Muscle of leg (tissue), 11 donors: ENCODE measurements around the gene TTLL5. TPM values are rescaled to one million over a fixed set of nuclear protein-coding genes. Genes with fewer than 3 reads are reported as not detected.
A peak's percentile ranks its signal among the peaks of the same experiment; 100 is the strongest.

Experiments
- DNase-seq: peaks from one replicate; pipeline ENCODE4 v3.0.0; 2013
- H3K27ac ChIP-seq: one replicate; pipeline ENCODE4 v1.5.1; 2013; ENCODE audit warnings: mild to moderate bottlenecking, low read length, control low read depth
- H3K27me3 ChIP-seq: one replicate; pipeline ENCODE4 v1.6.1; 2013; ENCODE audit warnings: low read length; ENCODE audit not compliant: control insufficient read depth, insufficient read depth
- H3K36me3 ChIP-seq: one replicate; pipeline ENCODE4 v1.6.1; 2013; ENCODE audit warnings: low read length; ENCODE audit not compliant: control insufficient read depth, insufficient read depth
- H3K4me1 ChIP-seq: one replicate; pipeline ENCODE4 v1.6.1; 2013; ENCODE audit warnings: low read length; ENCODE audit not compliant: control insufficient read depth, insufficient read depth
- H3K4me3 ChIP-seq: one replicate; pipeline ENCODE4 v1.5.1; 2013; ENCODE audit warnings: low read length, control low read depth
- H3K9me3 ChIP-seq: replicated peaks from 2 replicates; pipeline ENCODE4 v1.6.1; 2013; ENCODE audit warnings: low read depth, low read length; ENCODE audit not compliant: control insufficient read depth
- WGBS: methylation state at CpG from one replicate; pipeline ENCODE4 v1.1.5; 2013; ENCODE audit warnings: missing lambda C conversion rate; ENCODE audit not compliant: insufficient coverage; 5-methylcytosine and 5-hydroxymethylcytosine counted together
- polyA plus RNA-seq, 8 donors: library from polyadenylated mRNA; unstranded; fragments of 120-200 nt; gene quantifications; one replicate each; pipeline versions ENCODE4 v1.2.1 to v1.2.3, GENCODE V29; 2013; ENCODE audit warnings: inconsistent platforms in 1 of 8, low replicate concordance in 1 of 8; ENCODE audit not compliant: insufficient read length in 8 of 8, insufficient read depth in 1 of 8
- total RNA-seq: library from RNA; stranded (reverse); fragments of 120-200 nt; gene quantifications from one replicate; pipeline ENCODE4 v1.2.4, GENCODE V29; 2013

The TTLL5 gene
- total and polyA plus RNA-seq, 9 donors = 12.0 to 21.1 (median 15.2) TPM

DNA sequence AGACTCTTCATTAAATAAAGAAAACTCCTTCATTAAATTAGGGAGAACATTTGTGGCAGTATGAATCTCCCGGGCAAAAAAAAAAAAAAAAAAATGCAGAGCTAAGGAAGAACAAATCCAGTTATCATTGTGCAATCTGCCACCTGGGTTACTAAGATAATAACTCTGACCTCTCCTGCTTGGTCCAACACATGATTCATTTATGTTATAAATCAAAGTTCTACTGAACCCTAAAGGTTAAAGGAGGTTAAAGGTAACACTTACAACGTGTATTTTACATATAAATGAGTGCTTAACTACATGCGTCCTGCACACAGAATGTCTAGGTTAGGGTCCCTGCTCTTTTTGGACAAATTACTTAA, 316.5 kb downstream of the TTLL5 start:
- H3K36me3 ChIP-seq = no peaks in the 10 kb centered on the region
- H3K27ac ChIP-seq = no peak overlapping the region
- no CpG with 5 or more reads among the region's 3 CpGs for WGBS
- H3K4me3 ChIP-seq = no peak overlapping the region
- no peak for DNase-seq
- H3K4me1 ChIP-seq = peaks cover 40% of the 10 kb centered on the region
- no peaks in the 10 kb centered on the region for H3K9me3 ChIP-seq
- no peaks in the 10 kb centered on the region for H3K27me3 ChIP-seq

DNA sequence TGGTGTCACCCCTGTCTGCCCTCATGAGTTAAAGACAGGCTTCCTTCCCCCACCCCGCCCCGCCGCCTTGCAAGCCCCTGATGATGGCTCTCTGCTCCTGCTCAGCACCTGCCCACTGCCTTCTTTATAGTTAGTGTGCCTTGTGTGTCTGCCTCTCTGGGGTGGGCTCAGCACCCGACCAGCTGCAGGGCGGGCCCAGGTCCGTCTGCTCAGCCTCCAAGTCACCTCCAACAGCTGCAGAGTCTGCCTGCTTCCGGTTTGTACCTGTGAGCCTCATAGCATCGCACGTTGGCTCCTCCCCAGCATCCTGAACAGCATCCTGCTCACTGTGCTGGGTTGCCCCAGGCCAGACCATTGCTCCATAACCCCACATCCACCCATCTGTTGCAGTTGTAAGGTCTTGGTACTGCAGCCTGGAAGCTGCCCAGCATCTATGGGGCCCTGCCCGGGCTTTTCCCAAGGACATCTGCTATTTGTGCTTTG, 317.2 kb downstream of the TTLL5 start:
- H3K4me3 ChIP-seq = peak overlapping the region; percentile 56
- no peaks in the 10 kb centered on the region for H3K36me3 ChIP-seq
- peak; percentile 22 for DNase-seq
- WGBS = 23% methylated on average over 7 of the region's 10 CpGs
- no peaks in the 10 kb centered on the region for H3K27me3 ChIP-seq
- H3K9me3 ChIP-seq = no peaks in the 10 kb centered on the region
- H3K27ac ChIP-seq = no peak overlapping the region
- H3K4me1 ChIP-seq = peaks cover 39% of the 10 kb centered on the region

DNA sequence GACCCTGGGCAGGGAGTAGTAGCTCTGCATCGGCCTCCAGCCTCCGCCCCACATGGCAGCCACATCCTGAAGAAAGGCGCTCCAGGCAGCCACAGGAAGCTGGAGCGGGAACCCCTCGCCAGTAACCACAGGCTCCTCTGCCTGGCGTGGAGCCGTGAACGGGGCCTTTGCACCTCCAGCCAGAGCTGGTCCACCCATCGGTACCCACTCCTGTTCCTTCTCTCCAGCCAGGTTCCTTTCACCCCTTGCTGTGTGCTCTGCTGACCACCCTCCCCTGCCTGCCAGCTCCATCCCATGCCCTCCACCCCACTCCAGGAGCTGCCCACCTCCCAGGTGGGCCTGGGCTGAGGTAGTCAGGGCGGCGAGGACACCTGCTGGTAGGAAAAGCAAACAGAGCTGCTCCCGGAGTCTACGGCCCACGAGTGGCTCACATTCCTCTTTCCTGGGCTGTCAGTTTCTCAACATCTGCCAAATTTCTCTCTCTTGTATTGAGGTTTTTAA, 318.1 kb downstream of the TTLL5 start:
- H3K27me3 ChIP-seq = no peaks in the 10 kb centered on the region
- peak overlapping the region; percentile 56 for H3K4me3 ChIP-seq
- 41% methylated on average over 9 of the region's 14 CpGs for WGBS
- DNase-seq = peak; percentile 70
- H3K9me3 ChIP-seq = no peaks in the 10 kb centered on the region
- no peaks in the 10 kb centered on the region for H3K36me3 ChIP-seq
- H3K4me1 ChIP-seq = peaks cover 39% of the 10 kb centered on the region
- peak overlapping the region; percentile 97 for H3K27ac ChIP-seq

DNA sequence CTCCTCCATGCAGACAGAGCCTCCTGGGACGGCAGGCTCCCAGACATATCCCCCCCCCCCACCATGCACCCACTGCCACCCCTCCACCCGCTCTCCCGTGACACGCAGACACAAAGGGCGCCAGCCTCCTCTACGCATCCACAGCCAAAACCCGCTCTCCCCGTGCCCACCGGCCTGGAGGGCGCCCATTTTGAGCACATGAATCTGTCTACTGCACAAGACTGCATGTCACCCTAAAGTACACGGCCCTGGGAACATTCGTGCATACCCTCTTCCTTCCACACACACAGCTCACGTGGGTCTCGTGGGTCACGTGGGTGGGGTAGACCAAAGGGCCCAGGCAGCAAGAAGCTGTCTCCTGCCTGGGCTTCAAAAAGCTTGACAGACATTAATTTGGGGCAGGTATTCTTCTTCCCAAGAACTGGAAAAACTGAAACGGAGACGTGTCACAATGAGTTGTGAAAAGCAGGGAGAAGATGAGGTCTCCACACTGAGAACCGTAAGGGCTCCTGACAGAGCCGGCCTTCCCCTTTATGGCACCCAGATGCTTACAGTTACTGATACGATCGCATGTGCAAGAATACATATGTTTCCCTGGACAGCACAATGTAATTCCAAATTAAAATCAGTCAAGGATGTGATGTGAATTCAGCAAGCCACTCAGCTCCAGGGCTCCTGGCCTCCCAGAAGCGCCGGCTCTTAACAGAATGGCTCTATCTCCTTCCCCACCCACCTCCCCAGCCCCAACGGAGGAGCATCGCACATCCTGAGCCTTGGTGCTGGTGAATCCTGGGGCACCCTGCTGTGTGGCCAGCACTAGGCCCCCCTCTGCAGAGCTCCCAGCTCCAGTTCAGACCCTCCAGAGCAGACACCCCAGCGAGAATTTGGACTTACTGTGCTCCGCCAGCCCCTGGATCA, 318.9 kb downstream of the TTLL5 start:
- DNase-seq = peak; percentile 76
- peak overlapping the region; percentile 56 for H3K4me3 ChIP-seq
- no peaks in the 10 kb centered on the region for H3K27me3 ChIP-seq
- no peaks in the 10 kb centered on the region for H3K9me3 ChIP-seq
- no peaks in the 10 kb centered on the region for H3K36me3 ChIP-seq
- peaks cover 43% of the 10 kb centered on the region for H3K4me1 ChIP-seq
- H3K27ac ChIP-seq = peak overlapping the region; percentile 97
- WGBS = 28% methylated on average over 5 of the region's 27 CpGs

DNA sequence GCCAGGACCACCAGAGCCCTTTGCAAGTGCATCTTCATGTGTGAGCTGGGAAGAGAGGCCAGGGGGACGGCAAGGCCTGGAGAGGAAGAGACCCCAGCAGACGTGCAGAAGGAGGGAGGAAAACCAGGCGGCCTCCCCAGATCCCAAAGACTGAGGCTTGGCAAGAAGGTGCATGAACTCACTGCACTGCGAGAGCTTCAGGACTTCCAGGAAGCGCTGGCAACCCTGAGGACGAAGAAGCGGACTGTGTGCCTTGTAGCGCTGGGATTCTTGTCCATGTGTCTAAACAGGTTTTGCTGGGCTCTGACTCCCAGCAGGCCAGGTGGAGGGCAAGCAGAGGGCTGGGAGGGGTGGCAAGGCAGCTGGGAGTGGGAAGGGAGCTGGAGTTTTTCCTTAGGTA, 319.8 kb downstream of the TTLL5 start:
- H3K36me3 ChIP-seq = no peaks in the 10 kb centered on the region
- peaks cover 47% of the 10 kb centered on the region for H3K4me1 ChIP-seq
- no peaks in the 10 kb centered on the region for H3K9me3 ChIP-seq
- H3K27me3 ChIP-seq = no peaks in the 10 kb centered on the region
- H3K4me3 ChIP-seq = peak overlapping the region; percentile 56
- 16% methylated on average over 8 of the region's 8 CpGs for WGBS
- peak; percentile 77 for DNase-seq
- peak overlapping the region; percentile 97 for H3K27ac ChIP-seq

DNA sequence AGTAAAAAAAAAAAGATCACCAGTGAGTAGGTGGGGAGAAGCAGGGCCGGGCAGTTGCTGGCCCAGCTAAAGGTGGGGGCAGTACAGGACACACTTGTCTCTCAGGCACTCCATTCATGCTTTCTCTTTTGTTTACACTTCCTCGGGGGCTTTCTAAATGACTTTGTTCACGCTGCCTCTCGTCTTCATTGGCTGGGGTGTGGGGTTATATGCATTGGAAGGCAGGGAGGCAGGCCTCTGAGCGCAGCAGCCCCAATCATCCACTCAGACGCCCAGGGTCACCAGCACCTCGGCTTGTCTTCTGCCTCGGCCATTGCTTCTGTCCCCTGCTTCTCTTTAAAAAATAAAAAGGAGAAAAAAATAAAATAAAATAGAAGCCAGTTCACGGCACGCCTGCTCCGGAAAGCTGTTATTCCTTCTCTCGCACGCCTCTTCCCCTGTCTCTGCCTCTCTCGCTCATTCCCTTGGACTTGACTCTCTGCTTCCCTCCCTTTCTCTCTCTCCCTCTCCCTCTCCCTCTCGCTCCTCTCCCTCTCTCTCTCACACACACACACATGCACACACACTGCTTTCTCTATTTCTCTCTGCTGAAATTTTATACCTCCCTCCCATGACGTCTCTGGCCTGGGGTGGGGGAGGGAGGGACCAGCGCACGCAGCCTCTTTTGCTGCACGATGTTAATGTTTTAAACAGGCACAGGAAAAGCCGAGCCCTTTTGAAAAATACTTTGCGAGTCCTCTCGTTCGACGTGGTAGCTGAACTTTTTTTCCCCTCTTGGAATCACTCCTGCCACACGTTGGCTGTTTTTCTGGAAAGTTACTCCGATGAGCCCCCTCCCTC, 320.6 kb downstream of the TTLL5 start, which contains the start of gene TGFB3:
Gene TGFB3, minus strand, starts transcription at position 570 of the 840 bp plus-strand sequence. CDS start 1,102 bp downstream, outside the sequence.
- Histone ChIP-seq H3K27me3 (no peaks in the 10 kb centered on the region), H3K4me3 (peak within 1 kb of the TSS; percentile 56), H3K4me1 (peaks cover 51% of the 10 kb centered on the region), H3K27ac (peak within 1 kb of the TSS; percentile 97), H3K9me3 (no peaks in the 10 kb centered on the region), H3K36me3 (no peaks in the 10 kb centered on the region)
- peak; percentile 99 for DNase-seq
- WGBS = 0% methylated on average over 15 of the region's 26 CpGs

DNA sequence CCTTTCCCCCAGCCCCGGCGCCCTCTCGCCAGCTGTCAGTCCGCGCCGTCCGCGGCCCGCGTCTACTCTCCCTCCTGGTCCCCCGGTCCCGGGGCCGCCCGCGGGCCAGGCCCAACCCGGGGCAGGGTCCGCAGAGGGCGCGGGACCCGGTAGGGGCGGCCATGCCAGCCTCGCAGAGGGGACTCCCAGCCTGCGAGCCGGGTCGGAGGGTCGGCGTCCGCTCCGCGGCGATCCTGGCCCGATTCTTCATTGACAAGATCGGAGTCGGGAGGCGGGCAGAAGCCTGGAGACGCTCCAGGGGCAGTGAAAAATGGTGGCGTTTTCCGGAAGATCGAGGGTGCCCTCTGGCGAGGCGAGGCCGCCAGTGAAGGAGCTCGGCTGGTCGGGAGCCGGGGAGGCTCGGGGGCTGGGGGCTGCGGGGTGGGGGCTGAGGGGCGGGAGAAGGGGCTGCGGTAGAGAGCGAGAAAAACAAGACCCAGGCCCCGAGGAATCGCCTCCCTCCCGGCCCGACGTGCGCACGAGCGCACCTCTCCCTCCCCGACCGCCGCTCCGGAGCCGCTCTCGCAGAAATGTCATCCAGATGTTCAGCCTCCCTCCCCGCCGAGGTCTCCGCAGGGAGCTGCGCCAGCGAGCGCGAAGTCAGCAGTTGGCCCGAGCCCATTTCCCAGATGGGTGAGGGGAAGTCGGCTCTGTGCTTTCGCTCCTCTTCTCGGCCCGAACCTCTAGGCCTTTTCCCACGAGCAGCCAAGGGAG, 321.4 kb downstream of the TTLL5 start:
- no peaks in the 10 kb centered on the region for H3K9me3 ChIP-seq
- WGBS = under 1% methylated on average over 36 of the region's 77 CpGs
- peak overlapping the region; percentile 97 for H3K27ac ChIP-seq
- peak overlapping the region; percentile 56 for H3K4me3 ChIP-seq
- peaks cover 53% of the 10 kb centered on the region for H3K4me1 ChIP-seq
- peak; percentile 94 for DNase-seq
- H3K27me3 ChIP-seq = no peaks in the 10 kb centered on the region
- no peaks in the 10 kb centered on the region for H3K36me3 ChIP-seq

DNA sequence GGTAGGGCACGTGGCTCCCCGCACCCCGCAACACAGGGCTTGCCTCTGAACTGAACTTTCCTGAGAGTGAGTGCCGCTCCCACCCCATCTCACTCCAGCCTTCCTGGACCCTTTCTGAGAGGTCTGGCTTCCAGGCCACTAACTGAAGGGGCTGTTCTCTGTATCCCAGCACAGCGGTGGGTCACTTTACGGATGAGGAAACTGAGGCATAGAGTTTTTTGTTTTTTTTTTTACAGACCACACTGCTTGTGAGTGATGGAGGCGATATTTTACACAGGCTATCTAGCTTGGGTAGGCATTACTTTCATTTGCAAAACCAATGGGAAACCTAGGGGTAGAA, 321.9 kb downstream of the TTLL5 start:
- H3K36me3 ChIP-seq = no peaks in the 10 kb centered on the region
- peak overlapping the region; percentile 97 for H3K27ac ChIP-seq
- H3K4me1 ChIP-seq = peaks cover 52% of the 10 kb centered on the region
- H3K4me3 ChIP-seq = peak overlapping the region; percentile 56
- DNase-seq = no peak
- H3K27me3 ChIP-seq = no peaks in the 10 kb centered on the region
- 10% methylated on average over 3 of the region's 7 CpGs for WGBS
- no peaks in the 10 kb centered on the region for H3K9me3 ChIP-seq

DNA sequence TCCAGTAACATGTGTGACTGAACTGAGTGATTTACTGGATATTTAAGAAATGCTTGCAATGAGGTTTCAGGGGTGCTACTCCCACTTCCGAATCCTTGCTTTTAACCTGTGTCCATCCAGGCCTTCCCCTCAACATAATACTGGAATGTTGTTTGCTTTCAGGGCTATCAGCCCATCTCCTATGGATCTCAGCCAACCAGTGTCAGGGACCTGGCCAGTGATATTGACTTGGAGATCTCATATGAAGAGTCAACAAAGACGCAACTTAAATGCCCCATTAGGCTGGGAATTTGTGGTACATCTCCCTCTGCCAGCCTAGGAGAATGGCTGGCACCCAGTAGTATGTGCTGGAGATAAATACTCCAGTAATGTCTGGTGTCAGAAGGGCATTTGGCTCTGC, 323.6 kb downstream of the TTLL5 start:
- Histone ChIP-seq H3K27me3 (no peaks in the 10 kb centered on the region), H3K27ac (peak overlapping the region; percentile 9), H3K4me3 (no peak overlapping the region), H3K4me1 (peaks cover 40% of the 10 kb centered on the region), H3K9me3 (no peaks in the 10 kb centered on the region), H3K36me3 (peaks cover 8% of the 10 kb centered on the region)
- DNase-seq = peak; percentile 33
- 83% methylated on average over 1 of the region's 2 CpGs for WGBS
